H9 (cell line): ENCODE data around the gene STYXL1. TPM values are rescaled to one million over a fixed set of nuclear protein-coding genes. Genes with fewer than 3 reads are reported as not detected.
A peak's percentile ranks its signal among the peaks of the same experiment; 100 is the strongest.

Experiments used
- DNase-seq: peaks from one replicate; pipeline ENCODE4 v3.0.0-alpha.2; 2017
- H2AFZ ChIP-seq: one replicate; pipeline ENCODE4 v1.6.1; 2013; ENCODE audit warnings: mild to moderate bottlenecking, low read length, control low read depth, moderate library complexity
- H2AK5ac ChIP-seq: 2 replicates; pipeline ENCODE4 v1.6.1; 2013; ENCODE audit warnings: low read length, control low read depth, mixed read lengths; ENCODE audit not compliant: insufficient read length
- H2BK120ac ChIP-seq: one replicate; pipeline ENCODE4 v1.6.1; 2013; ENCODE audit warnings: low read depth, mild to moderate bottlenecking, low read length, control low read depth, inconsistent platforms; ENCODE audit not compliant: poor library complexity, severe bottlenecking
- H2BK12ac ChIP-seq: 2 replicates; pipeline ENCODE4 v1.6.1; 2013; ENCODE audit warnings: low read length, control low read depth, mixed read lengths, low read depth; ENCODE audit not compliant: insufficient read length
- H2BK15ac ChIP-seq: 2 replicates; pipeline ENCODE4 v1.6.1; 2013; ENCODE audit warnings: low read depth, low read length, control low read depth
- H2BK20ac ChIP-seq: one replicate; pipeline ENCODE4 v1.6.1; 2013; ENCODE audit warnings: low read depth, mild to moderate bottlenecking, low read length, control low read depth, inconsistent platforms; ENCODE audit not compliant: poor library complexity, severe bottlenecking
- H2BK5ac ChIP-seq: 2 replicates; pipeline ENCODE4 v1.6.1; 2013; ENCODE audit warnings: low read length, control low read depth, mixed read lengths; ENCODE audit not compliant: insufficient read length
- H3K14ac ChIP-seq: 2 replicates; pipeline ENCODE4 v1.6.1; 2013; ENCODE audit warnings: low read length, control low read depth; ENCODE audit not compliant: insufficient read depth
- H3K18ac ChIP-seq: 2 replicates; pipeline ENCODE4 v1.6.1; 2013; ENCODE audit warnings: low read depth, mild to moderate bottlenecking, mixed read lengths, low read length, control low read depth; ENCODE audit not compliant: insufficient read length
- H3K23ac ChIP-seq: 2 replicates; pipeline ENCODE4 v1.6.1; 2013; ENCODE audit warnings: low read length, control low read depth, mixed read lengths, low read depth; ENCODE audit not compliant: insufficient read length
- H3K23me2 ChIP-seq: 2 replicates; pipeline ENCODE4 v1.6.1; 2013; ENCODE audit warnings: low read depth, mild to moderate bottlenecking, mixed read lengths, low read length, control low read depth; ENCODE audit not compliant: insufficient read length, poor library complexity, severe bottlenecking
- H3K27ac ChIP-seq: 2 replicates; pipeline ENCODE4 v1.5.1; 2013; ENCODE audit warnings: low read length, control low read depth, mixed read lengths, low read depth; ENCODE audit not compliant: insufficient read length
- H3K27me3 ChIP-seq: 2 replicates; pipeline ENCODE4 v1.6.1; 2013; ENCODE audit warnings: low read length, control low read depth, inconsistent platforms; ENCODE audit not compliant: insufficient read depth
- H3K4ac ChIP-seq: 2 replicates; pipeline ENCODE4 v1.6.1; 2013; ENCODE audit warnings: low read depth, mild to moderate bottlenecking, control low read depth, inconsistent platforms, low read length, moderate library complexity
- H3K4me1 ChIP-seq: 2 replicates; pipeline ENCODE4 v1.6.1; 2013; ENCODE audit warnings: low read length, control low read depth, inconsistent platforms; ENCODE audit not compliant: insufficient read depth
- H3K4me2 ChIP-seq: 2 replicates; pipeline ENCODE4 v1.6.1; 2013; ENCODE audit warnings: low read length, control low read depth, mixed read lengths; ENCODE audit not compliant: insufficient read length, insufficient read depth
- H3K56ac ChIP-seq: 2 replicates; pipeline ENCODE4 v1.6.1; 2013; ENCODE audit warnings: low read depth, mild to moderate bottlenecking, mixed read lengths, low read length, control low read depth; ENCODE audit not compliant: insufficient read length
- H3K79me1 ChIP-seq: 2 replicates; pipeline ENCODE4 v1.6.1; 2013; ENCODE audit warnings: low read depth, mild to moderate bottlenecking, moderate library complexity, low read length, control low read depth, inconsistent platforms; ENCODE audit not compliant: insufficient read depth, poor library complexity, severe bottlenecking
- H3K79me2 ChIP-seq: 2 replicates; pipeline ENCODE4 v1.6.1; 2013; ENCODE audit warnings: low read length, control low read depth, inconsistent platforms; ENCODE audit not compliant: insufficient read depth
- H3K9ac ChIP-seq: 2 replicates; pipeline ENCODE4 v1.6.1; 2013; ENCODE audit warnings: low read length, control low read depth, mixed read lengths; ENCODE audit not compliant: insufficient read length; ENCODE audit errors: extremely low read depth
- H3K9me3 ChIP-seq: one replicate; pipeline ENCODE4 v1.6.1; 2013; ENCODE audit warnings: low read depth, low read length, inconsistent platforms; ENCODE audit not compliant: control insufficient read depth
- H3T11ph ChIP-seq: one replicate; pipeline ENCODE4 v1.6.1; 2013; ENCODE audit warnings: mild to moderate bottlenecking, low read length, control low read depth, inconsistent platforms
- H4K20me1 ChIP-seq: one replicate; pipeline ENCODE4 v1.6.1; 2013; ENCODE audit not compliant: control insufficient read depth, insufficient read length, insufficient read depth
- H4K5ac ChIP-seq: 2 replicates; pipeline ENCODE4 v1.6.1; 2013; ENCODE audit warnings: low read depth, mild to moderate bottlenecking, mixed read lengths, low read length, control low read depth; ENCODE audit not compliant: insufficient read length
- H4K8ac ChIP-seq: replicated peaks from 2 replicates; pipeline ENCODE4 v1.6.1; 2013; ENCODE audit warnings: low read length, control low read depth, mixed read lengths, low read depth; ENCODE audit not compliant: insufficient read length
- H4K91ac ChIP-seq: 2 replicates; pipeline ENCODE4 v1.6.1; 2013; ENCODE audit warnings: low read depth, mild to moderate bottlenecking, moderate library complexity, mixed read lengths, low read length, control low read depth; ENCODE audit not compliant: insufficient read length
- H3K27ac Mint-ChIP-seq, 3 experiments: 2 replicates in 2 of 3; 3 replicates in 1 of 3; pipeline ENCODE4 v1.8.0; 2020 to 2021; ENCODE audit warnings: mixed read lengths in 3 of 3, mild to moderate bottlenecking in 1 of 3, moderate library complexity in 1 of 3
- H3K27me3 Mint-ChIP-seq: 2 replicates; pipeline ENCODE4 v1.8.0; 2021; ENCODE audit warnings: low read depth, mild to moderate bottlenecking, moderate library complexity, mixed read lengths
- H3K36me3 Mint-ChIP-seq, 3 experiments: 2 replicates in 2 of 3; 3 replicates in 1 of 3; pipeline ENCODE4 v1.8.0; 2020 to 2021; ENCODE audit warnings: low read depth in 3 of 3, mixed read lengths in 3 of 3; ENCODE audit not compliant: insufficient read depth in 1 of 3
- H3K4me1 Mint-ChIP-seq, 2 experiments: 2 replicates each; pipeline ENCODE4 v1.8.0; 2020; ENCODE audit warnings: mixed read lengths in 2 of 2
- H3K4me3 Mint-ChIP-seq, 2 experiments: 2 replicates in 1 of 2; 3 replicates in 1 of 2; pipeline ENCODE4 v1.8.0; 2020 to 2021; ENCODE audit warnings: mild to moderate bottlenecking in 2 of 2, mixed read lengths in 2 of 2, moderate library complexity in 1 of 2
- H3K9me3 Mint-ChIP-seq, 2 experiments: 2 replicates in 1 of 2; 3 replicates in 1 of 2; pipeline ENCODE4 v1.8.0; 2020; ENCODE audit warnings: mild to moderate bottlenecking in 2 of 2, mixed read lengths in 2 of 2, moderate library complexity in 1 of 2
- WGBS: extraction: QIAGEN DNeasy Blood & Tissue Kit; methylation state at CpG from one replicate; pipeline ENCODE4 v1.1.7; 2013; ENCODE audit warnings: missing lambda C conversion rate, low lambda C conversion rate, mixed read lengths; ENCODE audit not compliant: insufficient read length; ENCODE audit errors: extremely low coverage; 5-methylcytosine and 5-hydroxymethylcytosine counted together
- total RNA-seq: library from RNA; stranded (reverse); gene quantifications from 2 replicates; pipeline ENCODE4 v1.2.1, GENCODE V29; 2021
- TF ChIP-seq, protein P1 (sequence below): fragments of 200-600 bp; sonication (generic); conservative IDR thresholded peaks from 3 replicates; pipeline ENCODE4 v1.8.0; 2021; ENCODE audit warnings: antibody characterized with exemption, mild to moderate bottlenecking

STYXL1 gene
- total RNA-seq, 1 experiment from 2014 or later, result 38.7 TPM

DNA sequence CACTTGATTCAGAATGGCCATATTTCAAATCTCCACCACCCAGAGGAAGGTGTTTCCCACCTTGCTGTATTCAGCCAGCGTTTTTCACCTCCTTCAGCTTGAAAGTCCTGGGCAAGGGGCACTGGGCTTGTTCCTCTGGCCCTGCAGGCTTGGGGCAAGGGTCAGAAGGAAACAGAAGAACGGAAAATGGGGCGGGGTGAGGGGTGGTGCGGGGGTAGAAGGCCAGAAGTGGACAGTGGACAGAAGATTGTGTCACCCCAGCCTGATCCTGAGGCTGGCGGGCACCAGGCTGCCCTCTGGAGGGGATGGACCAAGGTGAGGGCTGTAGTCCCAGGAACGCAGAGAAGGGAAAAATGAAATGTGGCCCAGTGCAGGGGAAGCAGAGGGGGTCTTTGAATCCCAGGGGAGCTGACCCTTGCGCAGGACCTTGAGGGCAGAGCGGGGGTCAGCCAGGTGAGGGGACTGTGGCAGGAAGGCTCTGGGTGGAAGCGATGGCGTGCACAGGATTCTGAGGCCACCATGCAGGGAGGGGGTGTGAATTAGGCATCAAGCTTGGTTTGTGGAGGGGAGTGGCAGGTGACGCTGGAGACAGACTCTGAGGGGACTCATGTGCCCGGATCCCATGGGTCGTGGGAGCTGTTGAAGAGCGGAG lies 76.4 kb downstream of the STYXL1 start:
- H3K23ac ChIP-seq, result no peak overlapping the region
- H3K23me2 ChIP-seq, result no peaks in the 10 kb centered on the region
- TF ChIP-seq, protein P1, sequence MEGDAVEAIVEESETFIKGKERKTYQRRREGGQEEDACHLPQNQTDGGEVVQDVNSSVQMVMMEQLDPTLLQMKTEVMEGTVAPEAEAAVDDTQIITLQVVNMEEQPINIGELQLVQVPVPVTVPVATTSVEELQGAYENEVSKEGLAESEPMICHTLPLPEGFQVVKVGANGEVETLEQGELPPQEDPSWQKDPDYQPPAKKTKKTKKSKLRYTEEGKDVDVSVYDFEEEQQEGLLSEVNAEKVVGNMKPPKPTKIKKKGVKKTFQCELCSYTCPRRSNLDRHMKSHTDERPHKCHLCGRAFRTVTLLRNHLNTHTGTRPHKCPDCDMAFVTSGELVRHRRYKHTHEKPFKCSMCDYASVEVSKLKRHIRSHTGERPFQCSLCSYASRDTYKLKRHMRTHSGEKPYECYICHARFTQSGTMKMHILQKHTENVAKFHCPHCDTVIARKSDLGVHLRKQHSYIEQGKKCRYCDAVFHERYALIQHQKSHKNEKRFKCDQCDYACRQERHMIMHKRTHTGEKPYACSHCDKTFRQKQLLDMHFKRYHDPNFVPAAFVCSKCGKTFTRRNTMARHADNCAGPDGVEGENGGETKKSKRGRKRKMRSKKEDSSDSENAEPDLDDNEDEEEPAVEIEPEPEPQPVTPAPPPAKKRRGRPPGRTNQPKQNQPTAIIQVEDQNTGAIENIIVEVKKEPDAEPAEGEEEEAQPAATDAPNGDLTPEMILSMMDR, result no peak
- no peaks in the 10 kb centered on the region for H3K9me3 ChIP-seq
- no peaks in the 10 kb centered on the region for H3K4me1 ChIP-seq
- no peaks in the 10 kb centered on the region for H3K79me2 ChIP-seq
- H4K5ac ChIP-seq, result no peak overlapping the region
- Mint-ChIP-seq H3K4me1 (peaks cover 0 to 11% of the 10 kb centered on the region in 2 experiments; a peak in 3 of 4 replicates), H3K4me3 (no peak overlapping the region), H3K27ac (peak overlapping the region; percentile 80 to 91 (median 85); a peak in 6 of 7 replicates), H3K9me3 (no peaks in the 10 kb centered on the region), H3K27me3 (no peaks in the 10 kb centered on the region; the same call in 1 of the 2 replicates), H3K36me3 (peaks cover 11 to 39% (median 33%) of the 10 kb centered on the region in 3 experiments; a peak in 6 of 7 replicates)
- no peak overlapping the region for H2AFZ ChIP-seq
- no peaks in the 10 kb centered on the region for H3K27me3 ChIP-seq
- H3K79me1 ChIP-seq, result no peaks in the 10 kb centered on the region
- no peak overlapping the region for H2BK120ac ChIP-seq
- no peaks in the 10 kb centered on the region for H4K20me1 ChIP-seq
- no peak overlapping the region for H2AK5ac ChIP-seq
- no peak overlapping the region for H3K27ac ChIP-seq
- H3K4ac ChIP-seq, result no peak overlapping the region
- H2BK15ac ChIP-seq, result no peak overlapping the region
- H3K56ac ChIP-seq, result no peak overlapping the region
- no peak overlapping the region for H4K8ac ChIP-seq
- H3T11ph ChIP-seq, result no peak overlapping the region
- no peak overlapping the region for H3K4me2 ChIP-seq
- no peak overlapping the region for H4K91ac ChIP-seq
- no peak overlapping the region for H3K9ac ChIP-seq
- no peak overlapping the region for H2BK5ac ChIP-seq
- H2BK20ac ChIP-seq, result no peak overlapping the region
- no peak overlapping the region for H2BK12ac ChIP-seq
- no peak overlapping the region for H3K18ac ChIP-seq
- DNase-seq, result no peak
- WGBS, result no CpG with 5 or more reads among the region's 14 CpGs
- no peak overlapping the region; the same call in 1 of the 2 replicates for H3K14ac ChIP-seq
